Measurements from ENCODE around the gene TLX3.

The TLX3 gene

GRCh38 chr5:171300358-171300757 lies 8.7 kb upstream of the TLX3 start:
- no peak for DNase-seq (ENCODE audit: low read depth in 4 of 4, low spot score in 1 of 4)

GRCh38 chr5:171306166-171306565 lies 2.9 kb upstream of the TLX3 start:
- no peak for DNase-seq (ENCODE audit: low read depth in 4 of 4, low spot score in 1 of 4)

GRCh38 chr5:171306781-171307591 lies 2.1 kb upstream of the TLX3 start:
- no peak for DNase-seq (ENCODE audit: low read depth in 4 of 4, low spot score in 1 of 4)

GRCh38 chr5:171307789-171308452 lies 1.1 kb upstream of the TLX3 start:
- no peak for DNase-seq (ENCODE audit: low read depth in 4 of 4, low spot score in 1 of 4)

GRCh38 chr5:171309276-171310211 lies 496 bp downstream of the TLX3 start:
- DNase-seq (ENCODE audit: low read depth in 4 of 4, low spot score in 1 of 4) = no peak

GRCh38 chr5:171310212-171310818 lies 1.3 kb downstream of the TLX3 start:
- DNase-seq (ENCODE audit: low read depth in 4 of 4, low spot score in 1 of 4) = no peak

- no peak for DNase-seq (ENCODE audit: low read depth in 4 of 4, low spot score in 1 of 4)
Measured at GRCh38 chr5:171310819-171311321, 1.8 kb downstream of the TLX3 start.

GRCh38 chr5:171311322-171312077 lies 2.5 kb downstream of the TLX3 start:
- no peak for DNase-seq (ENCODE audit: low read depth in 4 of 4, low spot score in 1 of 4)

GRCh38 chr5:171312129-171312974 lies 3.3 kb downstream of the TLX3 start:
- DNase-seq (ENCODE audit: low read depth in 4 of 4, low spot score in 1 of 4) = no peak

- no peak for DNase-seq (ENCODE audit: low read depth in 4 of 4, low spot score in 1 of 4)
Measured at GRCh38 chr5:171313481-171314206, 4.6 kb downstream of the TLX3 start.

GRCh38 chr5:171314728-171315385 lies 5.8 kb downstream of the TLX3 start:
- DNase-seq (ENCODE audit: low read depth in 4 of 4, low spot score in 1 of 4) = no peak

- no peak for DNase-seq (ENCODE audit: low read depth in 4 of 4, low spot score in 1 of 4)
Measured at GRCh38 chr5:171315386-171315891, 6.4 kb downstream of the TLX3 start.

- no peak for DNase-seq (ENCODE audit: low read depth in 4 of 4, low spot score in 1 of 4)
Measured at GRCh38 chr5:171315925-171316257, 6.8 kb downstream of the TLX3 start.

- no peak for DNase-seq (ENCODE audit: low read depth in 4 of 4, low spot score in 1 of 4)
Measured at GRCh38 chr5:171316258-171317121, 7.4 kb downstream of the TLX3 start.

- DNase-seq (ENCODE audit: low read depth in 4 of 4, low spot score in 1 of 4) = no peak
Measured at GRCh38 chr5:171317230-171317629, 8.2 kb downstream of the TLX3 start.

- no peak for DNase-seq (ENCODE audit: low read depth in 4 of 4, low spot score in 1 of 4)
Measured at GRCh38 chr5:171318026-171318425, 9.0 kb downstream of the TLX3 start.

- no peak for DNase-seq (ENCODE audit: low read depth in 4 of 4, low spot score in 1 of 4)
Measured at GRCh38 chr5:171321447-171321846, 12.4 kb downstream of the TLX3 start.

Measured in stimulated activated CD4-positive, alpha-beta T cell treated with anti-CD3 and anti-CD28 coated beads, Interleukin-1b, Interleukin-23, amount 100 ng/mL, for 24 hours (primary cell).